ENCODE results near the gene ANKRD11.

GRCh38 chr16:89378947-89379771 is 111.2 kb downstream of the ANKRD11 start:
- TF ChIP-seq EZH2 (IDR thresholded peaks at IDR 0.05; ENCODE audit: low read length) (no peak), CTCF (optimal IDR thresholded peaks at IDR 0.05 in 1 of 3, IDR thresholded peaks at IDR 0.05 in 1 of 3, conservative IDR thresholded peaks at IDR 0.05 in 1 of 3; ENCODE audit: extremely low read depth in 1 of 3, insufficient read depth in 2 of 3, low read length in 3 of 3) (peak; percentile 29 to 72 (median 56))
